ENCODE results near the gene SEMA5A. TPM values are rescaled to one million over a fixed set of nuclear protein-coding genes. Genes with fewer than 3 reads are reported as not detected.

Gene SEMA5A
- total RNA-seq, 1 donor from 2014 or later = not detected

DNA sequence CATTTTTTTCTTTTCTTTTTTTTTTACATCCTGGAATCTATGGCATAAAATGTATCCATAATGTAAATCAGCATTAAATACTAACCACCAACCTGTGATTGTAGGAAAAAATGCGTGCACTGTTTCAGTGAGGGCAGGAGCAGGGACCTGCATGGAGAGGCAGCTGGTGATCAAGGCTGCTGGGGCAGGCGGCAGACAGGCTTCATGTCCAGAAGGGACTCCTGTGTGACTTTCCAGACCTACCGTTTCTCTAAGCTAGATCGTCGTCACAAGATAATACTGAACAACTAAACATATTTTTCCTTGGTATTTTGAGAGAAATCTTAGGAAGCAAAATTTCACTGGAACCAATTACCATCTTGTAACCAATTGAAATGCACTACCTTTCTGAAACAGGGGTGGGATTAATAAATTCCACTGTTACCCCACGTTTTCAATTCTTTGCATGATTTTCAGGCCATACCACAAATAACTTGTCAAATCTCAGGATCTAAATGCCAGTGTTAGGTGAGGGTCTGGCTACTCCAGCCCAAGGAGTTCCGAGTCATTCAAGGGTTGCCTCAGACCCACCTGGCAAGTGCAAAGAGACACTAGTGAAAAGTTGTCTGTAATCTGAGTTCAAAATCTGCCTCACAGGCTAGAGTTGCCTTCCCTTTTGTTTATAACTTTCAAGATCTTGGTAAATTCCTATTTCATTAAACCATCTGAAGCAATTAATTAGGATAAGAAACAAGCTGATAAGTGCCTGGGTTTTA, 198.2 kb downstream of the SEMA5A start:
- DNase-seq = no peak
- intact Hi-C loops (cut with micrococcal nuclease) = no loop called here
- H3K36me3 Mint-ChIP-seq (ENCODE audit: low read depth) = no peaks in the 10 kb centered on the region

DNA sequence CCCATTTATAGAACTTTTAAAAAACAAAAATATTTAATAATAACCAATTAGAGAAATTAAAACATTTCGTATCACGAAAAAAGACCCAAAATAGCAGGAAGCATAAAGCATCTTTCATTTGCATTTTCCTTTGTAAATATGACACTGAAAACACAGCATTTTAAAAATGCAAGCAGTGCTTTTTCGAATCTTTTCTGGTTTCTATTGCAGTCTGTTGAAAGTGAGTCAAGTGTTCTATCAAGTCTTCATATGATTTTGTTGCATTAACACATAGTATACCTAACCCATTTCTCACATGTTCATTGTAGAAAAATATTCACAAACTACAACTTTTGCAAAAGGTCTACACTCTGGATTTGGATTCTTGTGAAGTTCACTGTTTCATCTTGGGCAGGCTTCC, 198.8 kb downstream of the SEMA5A start:
- intact Hi-C loops (cut with micrococcal nuclease) = no loop called here
- no peak overlapping the region for H3K27ac Mint-ChIP-seq

More for the DNA sequence above, 198.2 kb downstream of the SEMA5A start:
- no peaks in the 10 kb centered on the region for H3K4me1 Mint-ChIP-seq
- no peaks in the 10 kb centered on the region for H3K27me3 Mint-ChIP-seq
- no peak overlapping the region for H3K4me3 Mint-ChIP-seq
- peaks cover 3% of the 10 kb centered on the region for H3K9me3 Mint-ChIP-seq
- H3K27ac Mint-ChIP-seq = no peak overlapping the region

DNA sequence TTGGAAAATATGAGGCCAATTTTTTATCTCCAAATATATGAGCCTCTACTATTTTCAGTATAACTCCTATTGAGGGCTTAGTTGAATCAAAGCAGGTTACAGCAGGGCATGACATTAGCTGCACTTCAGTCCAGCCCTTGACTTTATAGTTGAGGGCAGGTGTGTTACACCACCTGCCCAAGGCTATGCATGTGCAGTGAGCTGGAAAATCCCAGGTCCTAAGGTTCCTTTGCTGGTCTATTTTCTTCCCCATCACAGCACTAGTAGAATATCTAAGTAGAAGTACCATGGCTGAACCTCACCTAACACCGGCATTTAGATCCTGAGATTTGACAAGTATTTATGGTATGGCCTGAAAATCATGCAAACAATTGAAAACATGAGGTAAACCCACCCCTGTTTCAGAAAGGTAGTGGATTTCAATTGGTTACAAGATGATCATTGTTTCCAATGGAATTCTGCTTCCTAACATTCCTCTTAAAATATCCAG, 201.1 kb downstream of the SEMA5A start:
- intact Hi-C loops (cut with micrococcal nuclease) = no loop called here

More for the DNA sequence above, 198.8 kb downstream of the SEMA5A start:
- DNase-seq = no peak
- H3K9me3 Mint-ChIP-seq = peaks cover 3% of the 10 kb centered on the region
- no peaks in the 10 kb centered on the region for H3K4me1 Mint-ChIP-seq
- no peak overlapping the region for H3K4me3 Mint-ChIP-seq
- no peaks in the 10 kb centered on the region for H3K36me3 Mint-ChIP-seq (ENCODE audit: low read depth)
- H3K27me3 Mint-ChIP-seq = no peaks in the 10 kb centered on the region

DNA sequence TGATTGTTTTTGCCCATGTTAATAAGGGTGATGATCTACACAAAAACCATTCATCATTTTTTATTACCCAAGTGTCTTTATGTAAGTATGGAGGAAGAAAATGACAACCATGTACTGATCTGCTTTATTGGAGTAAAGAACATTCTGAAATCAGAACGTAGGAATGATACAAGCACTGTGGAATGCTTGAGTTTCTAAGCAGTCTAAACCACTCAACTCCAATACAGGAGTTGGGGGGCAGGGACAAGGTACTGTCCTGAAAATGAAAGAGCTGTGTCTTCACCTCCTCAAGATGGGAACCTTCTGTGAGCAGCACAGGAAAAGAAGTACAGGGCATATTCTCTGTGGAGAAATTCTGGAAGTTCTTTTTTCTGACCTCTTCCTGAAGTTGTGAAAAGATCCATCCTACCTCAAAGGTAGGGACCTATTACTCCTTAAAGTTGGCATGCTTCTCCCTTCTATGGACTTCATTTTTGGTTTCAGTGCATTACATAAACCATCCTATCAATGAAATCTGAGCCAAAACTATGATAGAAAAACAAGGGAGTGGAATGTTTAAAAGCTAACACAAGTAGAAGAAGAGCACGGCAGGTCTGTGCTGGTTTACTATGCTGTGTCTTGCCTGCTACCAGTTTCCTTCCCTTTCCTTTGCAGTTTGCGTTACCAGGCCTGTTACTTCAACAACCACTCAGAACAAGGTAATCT, 202.6 kb downstream of the SEMA5A start:
- Mint-ChIP-seq H3K27me3 (no peaks in the 10 kb centered on the region), H3K27ac (no peak overlapping the region), H3K4me1 (no peaks in the 10 kb centered on the region), H3K36me3 (ENCODE audit: low read depth) (no peaks in the 10 kb centered on the region), H3K9me3 (peaks cover 7% of the 10 kb centered on the region), H3K4me3 (no peak overlapping the region)
- DNase-seq = no peak
- intact Hi-C loops (cut with micrococcal nuclease) = no loop called here

More for the DNA sequence above, 201.1 kb downstream of the SEMA5A start:
- Mint-ChIP-seq H3K27me3 (no peaks in the 10 kb centered on the region), H3K4me1 (no peaks in the 10 kb centered on the region), H3K4me3 (no peak overlapping the region), H3K9me3 (peaks cover 7% of the 10 kb centered on the region), H3K27ac (no peak overlapping the region), H3K36me3 (ENCODE audit: low read depth) (no peaks in the 10 kb centered on the region)
- DNase-seq = no peak

DNA sequence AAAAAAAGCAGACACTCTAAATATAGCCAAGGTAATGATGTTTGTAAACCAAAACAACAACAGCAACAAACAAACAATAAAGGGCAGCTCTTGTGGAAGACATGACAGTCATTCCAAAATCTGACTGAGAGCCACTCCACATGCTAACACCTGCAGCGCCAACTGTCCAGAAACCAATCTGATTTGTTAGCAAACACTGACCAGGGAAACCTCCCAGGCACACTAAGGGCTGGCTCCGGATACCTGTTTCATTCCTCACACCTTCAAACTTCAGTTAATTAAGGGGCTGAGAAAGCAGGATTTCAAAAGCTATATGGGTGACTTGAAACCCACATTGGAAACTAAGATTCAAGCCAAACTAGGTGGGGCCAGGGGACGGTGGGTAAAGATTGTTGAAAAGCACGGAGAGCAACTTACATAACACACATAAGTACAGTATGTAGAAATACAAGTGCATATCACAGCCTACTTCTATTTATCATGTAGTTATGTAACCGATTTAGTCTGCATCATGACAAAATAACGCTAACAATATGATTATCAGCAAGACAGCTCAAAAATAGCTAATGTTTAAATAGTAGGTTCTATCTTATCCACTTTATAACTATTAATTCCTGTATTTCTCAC, 203.6 kb downstream of the SEMA5A start:
- Mint-ChIP-seq H3K4me1 (no peaks in the 10 kb centered on the region), H3K36me3 (ENCODE audit: low read depth) (no peaks in the 10 kb centered on the region), H3K27ac (no peak overlapping the region), H3K4me3 (no peak overlapping the region), H3K27me3 (no peaks in the 10 kb centered on the region), H3K9me3 (peaks cover 7% of the 10 kb centered on the region)
- DNase-seq = no peak
- intact Hi-C loops (cut with micrococcal nuclease) = no loop called here

DNA sequence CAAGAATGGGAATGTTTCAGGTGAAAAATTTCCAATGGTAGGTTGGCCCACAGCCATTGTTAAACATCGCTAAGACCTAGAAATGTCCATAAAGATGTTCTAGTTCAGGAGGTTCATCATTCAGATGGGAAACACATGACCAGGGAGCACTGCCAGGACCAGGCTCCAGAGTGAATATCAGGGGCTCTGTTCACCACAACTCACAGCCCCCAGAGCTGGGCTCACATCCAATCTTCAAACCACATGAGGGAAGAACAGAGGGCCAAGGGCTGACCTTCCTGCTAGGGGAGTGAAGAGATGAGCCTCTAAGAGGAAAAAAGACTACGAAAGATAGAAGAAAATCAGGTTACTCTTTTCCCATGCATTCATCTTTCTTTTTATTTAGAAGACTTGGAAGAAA, 205.8 kb downstream of the SEMA5A start:
- Mint-ChIP-seq H3K4me1 (no peaks in the 10 kb centered on the region), H3K27me3 (no peaks in the 10 kb centered on the region), H3K4me3 (no peak overlapping the region), H3K36me3 (ENCODE audit: low read depth) (no peaks in the 10 kb centered on the region), H3K27ac (no peak overlapping the region), H3K9me3 (peaks cover 7% of the 10 kb centered on the region)
- intact Hi-C loops (cut with micrococcal nuclease) = no loop called here
- no peak for DNase-seq

DNA sequence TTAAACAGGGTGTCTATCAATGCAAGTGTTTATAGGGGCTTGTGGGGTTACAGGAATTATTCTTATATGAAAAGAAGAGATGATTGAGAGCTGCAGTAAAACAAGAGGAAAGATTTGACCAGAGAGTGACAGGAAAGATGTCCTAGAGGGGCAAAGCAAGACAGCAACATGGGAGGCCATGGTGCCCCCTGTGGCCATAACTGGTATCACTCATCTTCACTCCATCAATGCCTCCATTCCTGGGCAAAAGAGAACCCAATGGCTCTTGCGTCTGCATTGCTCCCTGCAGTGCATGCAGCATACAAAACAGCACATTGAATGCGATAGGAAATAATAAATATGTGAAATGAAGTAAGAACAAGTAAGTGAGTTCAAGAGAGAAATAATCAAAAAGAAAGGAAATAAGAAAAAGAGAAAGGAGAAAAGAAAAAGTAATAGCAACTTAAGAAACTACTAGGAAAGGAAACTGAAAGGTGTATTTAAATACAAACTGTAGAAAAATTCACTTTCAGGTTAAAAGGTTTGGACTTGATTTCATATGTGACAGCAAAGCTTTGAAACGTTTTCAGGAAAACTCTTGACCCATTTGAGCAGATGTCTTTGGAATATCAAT, 206.6 kb downstream of the SEMA5A start:
- H3K27me3 Mint-ChIP-seq = no peaks in the 10 kb centered on the region
- peaks cover 7% of the 10 kb centered on the region for H3K9me3 Mint-ChIP-seq
- H3K27ac Mint-ChIP-seq = no peak overlapping the region
- no peaks in the 10 kb centered on the region for H3K36me3 Mint-ChIP-seq (ENCODE audit: low read depth)
- intact Hi-C loops (cut with micrococcal nuclease) = no loop called here
- no peak for DNase-seq
- H3K4me1 Mint-ChIP-seq = no peaks in the 10 kb centered on the region
- H3K4me3 Mint-ChIP-seq = no peak overlapping the region

DNA sequence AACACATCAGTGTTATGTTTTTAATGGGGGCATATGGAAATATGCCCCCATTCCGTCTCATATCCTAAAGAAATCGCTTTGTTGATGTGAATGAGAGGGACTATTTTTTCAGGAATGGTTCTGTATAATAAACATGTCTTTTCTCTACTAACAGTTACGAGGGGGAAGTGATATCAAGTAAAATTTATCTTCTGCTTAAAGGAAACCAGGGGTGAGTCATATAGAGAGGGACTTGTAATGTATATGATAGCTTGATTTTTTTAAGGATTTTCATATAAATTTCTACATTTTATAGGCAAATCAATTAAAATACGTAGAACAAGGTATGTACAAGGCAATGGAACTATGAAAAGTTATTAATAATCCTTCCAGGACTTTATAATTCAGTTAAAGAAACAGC, 207.1 kb downstream of the SEMA5A start:
- H3K4me1 Mint-ChIP-seq = no peaks in the 10 kb centered on the region
- no peaks in the 10 kb centered on the region for H3K36me3 Mint-ChIP-seq (ENCODE audit: low read depth)
- intact Hi-C loops (cut with micrococcal nuclease) = no loop called here

DNA sequence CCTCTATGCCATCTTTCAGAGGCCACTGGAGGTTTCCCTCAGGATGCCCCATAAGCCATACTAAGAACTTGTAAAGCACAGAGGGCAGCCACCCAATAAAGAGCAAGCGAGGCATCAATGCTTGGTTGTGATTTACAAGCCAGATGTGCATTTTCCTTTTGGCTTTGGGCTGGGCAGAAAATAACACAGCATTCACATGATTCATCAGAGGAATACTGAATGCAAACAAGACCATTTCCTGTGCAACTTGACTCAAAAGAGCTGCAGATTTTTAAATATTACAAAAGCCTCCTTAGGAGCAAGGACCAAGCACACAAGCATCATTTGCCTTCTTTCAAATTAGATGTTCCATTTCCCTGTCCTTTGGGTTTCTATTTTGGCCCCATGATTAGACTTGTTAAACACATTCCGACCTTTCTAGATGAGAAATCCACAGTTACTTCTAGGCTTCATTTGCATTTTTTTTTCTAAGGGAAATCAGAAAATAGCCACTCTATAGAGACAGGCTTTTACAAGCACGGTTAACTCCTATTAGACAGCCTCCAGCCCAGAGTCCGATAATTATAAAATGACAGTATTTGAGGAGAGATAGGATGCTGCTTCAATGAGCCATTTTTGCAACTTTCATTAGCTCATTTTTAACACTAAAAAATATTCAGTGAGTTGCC, 207.8 kb downstream of the SEMA5A start:
- no peak for DNase-seq
- intact Hi-C loops (cut with micrococcal nuclease) = no loop called here
- peaks cover 7% of the 10 kb centered on the region for H3K9me3 Mint-ChIP-seq
- no peak overlapping the region for H3K27ac Mint-ChIP-seq
- H3K4me3 Mint-ChIP-seq = no peak overlapping the region
- H3K27me3 Mint-ChIP-seq = no peaks in the 10 kb centered on the region
- H3K4me1 Mint-ChIP-seq = no peaks in the 10 kb centered on the region
- no peaks in the 10 kb centered on the region for H3K36me3 Mint-ChIP-seq (ENCODE audit: low read depth)

More for the DNA sequence above, 207.1 kb downstream of the SEMA5A start:
- no peak overlapping the region for H3K27ac Mint-ChIP-seq
- H3K4me3 Mint-ChIP-seq = no peak overlapping the region
- no peaks in the 10 kb centered on the region for H3K27me3 Mint-ChIP-seq
- peaks cover 7% of the 10 kb centered on the region for H3K9me3 Mint-ChIP-seq
- DNase-seq = no peak

DNA sequence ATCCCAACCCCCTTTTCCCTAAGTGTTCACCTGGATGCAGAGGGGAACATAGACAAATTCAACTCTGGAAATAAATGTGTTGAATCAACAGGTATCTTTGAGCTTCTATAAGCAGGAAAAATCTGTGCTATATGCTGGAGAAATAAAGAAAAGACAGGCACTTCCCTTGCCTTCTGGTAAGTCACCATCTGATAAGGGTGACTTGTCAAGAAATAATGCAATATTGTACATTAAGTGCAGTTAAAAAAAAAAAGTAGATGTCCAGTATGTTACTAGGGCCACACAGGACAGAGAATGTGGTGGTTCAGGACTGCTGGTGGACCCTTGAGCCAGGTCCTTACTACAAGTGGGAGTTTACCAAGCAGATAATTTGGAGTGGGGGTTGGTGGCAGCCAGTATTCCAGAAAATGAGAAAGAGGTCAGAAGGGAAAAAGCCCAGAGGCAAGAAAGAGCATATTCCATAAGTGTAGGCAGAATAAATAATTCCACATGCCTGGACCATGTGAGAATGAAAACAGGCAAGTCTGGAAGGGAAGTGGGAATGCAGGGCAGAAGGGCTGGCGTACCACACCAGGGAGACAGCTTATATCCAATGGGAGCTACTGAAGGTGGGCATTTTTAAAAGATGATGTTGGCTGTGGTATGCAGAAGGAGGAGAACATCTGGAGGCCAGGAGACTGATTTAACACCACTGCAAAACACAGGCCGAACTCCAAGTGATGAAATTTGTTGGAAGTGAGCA, 209.9 kb downstream of the SEMA5A start:
- intact Hi-C loops (cut with micrococcal nuclease) = no loop called here
- Mint-ChIP-seq H3K27ac (no peak overlapping the region), H3K27me3 (no peaks in the 10 kb centered on the region), H3K4me1 (no peaks in the 10 kb centered on the region), H3K36me3 (ENCODE audit: low read depth) (no peaks in the 10 kb centered on the region), H3K4me3 (no peak overlapping the region), H3K9me3 (peaks cover 4% of the 10 kb centered on the region)
- no peak for DNase-seq

DNA sequence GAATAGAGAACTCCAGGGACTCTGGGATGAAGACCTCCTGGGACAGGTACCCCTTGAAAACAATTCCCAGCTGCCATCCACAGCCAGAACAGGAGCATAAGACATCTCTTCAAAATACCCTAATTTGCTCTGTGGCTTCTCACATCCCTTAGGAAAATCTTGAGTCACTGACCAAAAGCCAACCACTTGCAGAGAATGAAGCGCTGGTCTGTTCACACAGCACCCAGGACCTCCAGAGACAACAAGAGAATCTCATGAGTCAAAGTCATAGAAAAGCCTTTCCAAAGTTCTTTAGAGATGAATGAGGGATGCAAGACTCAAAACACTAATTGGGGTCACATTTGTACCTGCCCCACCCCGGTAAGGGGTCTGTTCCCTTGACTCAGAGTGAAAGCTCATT, 210.6 kb downstream of the SEMA5A start:
- no peak overlapping the region for H3K4me3 Mint-ChIP-seq
- intact Hi-C loops (cut with micrococcal nuclease) = no loop called here
- H3K4me1 Mint-ChIP-seq = no peaks in the 10 kb centered on the region
- H3K27me3 Mint-ChIP-seq = no peaks in the 10 kb centered on the region
- H3K27ac Mint-ChIP-seq = no peak overlapping the region
- no peaks in the 10 kb centered on the region for H3K36me3 Mint-ChIP-seq (ENCODE audit: low read depth)
- no peaks in the 10 kb centered on the region for H3K9me3 Mint-ChIP-seq
- DNase-seq = no peak

DNA sequence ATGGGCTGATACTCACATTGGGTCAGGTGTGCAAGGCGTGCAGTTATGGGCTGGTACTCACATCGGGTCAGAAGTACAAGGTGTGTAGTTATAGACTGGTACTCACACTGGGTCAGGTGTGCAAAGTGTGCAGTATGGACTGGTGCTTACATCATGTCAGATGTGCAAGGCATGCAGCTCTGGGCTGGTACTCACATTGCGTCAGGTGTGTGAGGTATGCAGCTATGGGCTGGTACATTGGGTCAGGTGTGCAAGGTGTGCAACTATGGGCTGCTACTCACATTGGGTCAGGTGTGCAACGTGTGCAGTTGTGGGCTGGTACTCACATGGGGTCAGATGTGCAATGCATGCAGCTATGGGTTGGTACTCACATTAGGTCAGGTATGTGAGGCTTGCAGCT, 213.8 kb downstream of the SEMA5A start:
- no peak overlapping the region for H3K4me3 Mint-ChIP-seq
- no peaks in the 10 kb centered on the region for H3K9me3 Mint-ChIP-seq
- intact Hi-C loops (cut with micrococcal nuclease) = no loop called here
- no peaks in the 10 kb centered on the region for H3K4me1 Mint-ChIP-seq
- DNase-seq = no peak
- H3K36me3 Mint-ChIP-seq (ENCODE audit: low read depth) = no peaks in the 10 kb centered on the region
- no peak overlapping the region for H3K27ac Mint-ChIP-seq
- H3K27me3 Mint-ChIP-seq = no peaks in the 10 kb centered on the region

DNA sequence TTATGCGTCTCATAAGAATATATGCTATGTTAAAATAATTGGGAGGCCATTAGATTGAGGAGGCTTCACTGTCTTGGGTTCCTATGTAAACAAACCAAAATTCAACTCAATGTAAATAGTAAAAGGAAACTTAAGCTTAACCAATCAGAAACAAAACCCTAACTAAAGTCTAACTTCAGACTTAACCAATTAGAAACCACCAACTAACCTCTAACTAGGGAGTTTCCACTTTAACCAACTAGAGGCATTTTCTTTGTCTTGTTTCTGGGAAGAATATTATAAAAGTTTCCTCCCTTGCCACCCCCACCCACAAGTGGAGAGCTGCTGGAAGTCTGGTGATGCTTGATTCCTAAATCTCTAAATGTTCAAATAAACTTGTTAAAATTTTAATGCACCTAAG, 214.5 kb downstream of the SEMA5A start:
- no peak overlapping the region for H3K27ac Mint-ChIP-seq
- no peaks in the 10 kb centered on the region for H3K9me3 Mint-ChIP-seq
- DNase-seq = no peak
- intact Hi-C loops (cut with micrococcal nuclease) = no loop called here
- no peak overlapping the region for H3K4me3 Mint-ChIP-seq
- H3K36me3 Mint-ChIP-seq (ENCODE audit: low read depth) = no peaks in the 10 kb centered on the region
- H3K27me3 Mint-ChIP-seq = no peaks in the 10 kb centered on the region
- no peaks in the 10 kb centered on the region for H3K4me1 Mint-ChIP-seq

Measured in activated CD4-positive, alpha-beta T cell treated with anti-CD3 and anti-CD28 coated beads, Interleukin-2, amount 10 ng/mL, durations not matched to agents 24 days and 14 days (primary cell).